ENCODE results near the gene ARHGEF1. TPM values are rescaled to one million over a fixed set of nuclear protein-coding genes. Genes with fewer than 3 reads are reported as not detected.

Gene ARHGEF1
- total RNA-seq, result 35.6 and 43.5 TPM in 2 replicates

GRCh38 chr19:41882568-41883462 is at the start of gene ARHGEF1:
Gene ARHGEF1 (plus strand): TSS chr19:41883184. CDS start chr19:41888083, 4,899 bp downstream.

GRCh38 chr19:41844601-41845000 is 38.4 kb upstream of the ARHGEF1 start, which contains the start of gene LYPD4:
Gene LYPD4 (minus strand): TSS chr19:41844683. CDS start chr19:41839285, 5,398 bp downstream.

GRCh38 chr19:41845001-41845050 is 38.2 kb upstream of the ARHGEF1 start, which contains the start of gene DMRTC2:
Gene DMRTC2 (plus strand): TSS chr19:41845042. CDS start chr19:41847429, 2,387 bp downstream.

GRCh38 chr19:41859618-41860418 is 23.2 kb upstream of the ARHGEF1 start, which contains the start of gene RPS19:
Gene RPS19 (plus strand): TSS chr19:41860255. CDS start chr19:41860775, 520 bp downstream.

GRCh38 chr19:41876847-41877832 is 5.8 kb upstream of the ARHGEF1 start, which contains the start of gene CD79A:
Gene CD79A (plus strand): TSS chr19:41877279. CDS start chr19:41877305, 26 bp downstream.

GRCh38 chr19:41928221-41928683 is 45.3 kb downstream of the ARHGEF1 start, which contains the start of gene ERFL:
Gene ERFL (minus strand): TSS chr19:41928449. CDS start chr19:41912919, 15,530 bp downstream.

Other genes with a start within 250 kb of the ARHGEF1 start
- gene CEACAM7, start 194.9 kb upstream of the ARHGEF1 start, total RNA-seq, result 0.32 TPM in 1 of 2 replicates, not detected in the other
- gene CEACAM5, start 174.6 kb upstream of the ARHGEF1 start, total RNA-seq, result not detected in 2 replicates
- gene CEACAM6, start 127.7 kb upstream of the ARHGEF1 start, total RNA-seq, result not detected in 2 replicates
- not detected in 2 replicates for gene CEACAM3, start 86.6 kb upstream of the ARHGEF1 start, total RNA-seq
- gene LYPD4, start 38.5 kb upstream of the ARHGEF1 start, total RNA-seq, result not detected in 2 replicates
- gene DMRTC2, start 38.1 kb upstream of the ARHGEF1 start, total RNA-seq, result not detected in 2 replicates
- 356 and 1,098 TPM in 2 replicates for gene RPS19, start 22.9 kb upstream of the ARHGEF1 start, total RNA-seq
- gene CD79A, start 5.9 kb upstream of the ARHGEF1 start, total RNA-seq, result 0.15 TPM in 1 of 2 replicates, not detected in the other
- gene ERFL, start 45.3 kb downstream of the ARHGEF1 start, total RNA-seq, result not detected in 2 replicates
- 86.8 and 165 TPM in 2 replicates for gene RABAC1, start 76.1 kb downstream of the ARHGEF1 start, total RNA-seq
- gene ATP1A3, start 111.0 kb downstream of the ARHGEF1 start, total RNA-seq, result 0.15 TPM in 1 of 2 replicates, not detected in the other
- gene GRIK5, start 187.0 kb downstream of the ARHGEF1 start, total RNA-seq, result 2.3 and 4.3 TPM in 2 replicates
- gene ZNF574, start 193.0 kb downstream of the ARHGEF1 start, total RNA-seq, result 10.9 and 11.0 TPM in 2 replicates
- gene POU2F2, start 249.3 kb downstream of the ARHGEF1 start, total RNA-seq, result under 0.01 and 0.15 TPM in 2 replicates